8988T (cell line): ENCODE measurements around the gene RBM42.

ENCODE experiments used
- DNase-seq: peaks from one replicate; pipeline ENCODE4 v3.0.0; 2011

The RBM42 gene

GRCh38 chr19:35656700-35657099, 27.9 kb downstream of the RBM42 start:
- DNase-seq: no peak

GRCh38 chr19:35657904-35658700, 29.3 kb downstream of the RBM42 start:
- no peak for DNase-seq

- DNase-seq: no peak
Observed at GRCh38 chr19:35661995-35662340, 33.1 kb downstream of the RBM42 start.

- DNase-seq: no peak
Observed at GRCh38 chr19:35663981-35664380, 35.1 kb downstream of the RBM42 start.

GRCh38 chr19:35665157-35665556, 36.3 kb downstream of the RBM42 start:
- no peak for DNase-seq

- no peak for DNase-seq
Observed at GRCh38 chr19:35665604-35666003, 36.8 kb downstream of the RBM42 start.

GRCh38 chr19:35666251-35666913, 37.5 kb downstream of the RBM42 start, which contains the start of gene UPK1A:
Gene UPK1A (plus strand): TSS chr19:35666517. CDS start chr19:35666813, 296 bp downstream.
- no peak for DNase-seq

GRCh38 chr19:35669566-35669965, 40.7 kb downstream of the RBM42 start:
- no peak for DNase-seq

GRCh38 chr19:35669974-35670373, 41.1 kb downstream of the RBM42 start:
- DNase-seq: no peak

GRCh38 chr19:35670686-35671085, 41.9 kb downstream of the RBM42 start:
- DNase-seq: no peak

- no peak for DNase-seq
Observed at GRCh38 chr19:35671818-35672217, 43.0 kb downstream of the RBM42 start.

- peak; percentile 96 for DNase-seq
Observed at GRCh38 chr19:35673121-35673804, 44.4 kb downstream of the RBM42 start.

GRCh38 chr19:35675589-35676140, 46.8 kb downstream of the RBM42 start:
- DNase-seq: no peak
